ENCODE results near the gene PEDS1.

The PEDS1 gene

GRCh38 chr20:50146732-50147662 is 6.5 kb downstream of the PEDS1 start:
- Histone ChIP-seq H3K4me1 (ENCODE audit: control insufficient read depth, insufficient read depth, low read length) (no peaks in the 10 kb centered on the region; the same call in 1 of the 2 replicates), H3K4me3 (ENCODE audit: low read depth, low read length) (no peak overlapping the region), H3K27ac (ENCODE audit: extremely low read depth, low read depth, low read length) (no peak overlapping the region), H3K36me3 (ENCODE audit: control insufficient read depth in 2 of 2, insufficient read depth in 1 of 2, low read length in 2 of 2) (peaks cover 3 to 75% of the 10 kb centered on the region in 2 experiments; a peak in 2 of 3 replicates), H3K9me3 (ENCODE audit: control insufficient read depth, insufficient read depth, low read depth, low read length) (no peaks in the 10 kb centered on the region)
- POLR2A ChIA-PET = interaction anchor here (1.0 to 1.4 kb wide), 2 partner anchors 30 to 163 kb away, joined by 3 read pairs; no protein-coding TSS in a partner anchor
- TF ChIP-seq ZFHX2 (tag by site-specific recombination; conservative IDR thresholded peaks at IDR 0.05) (peak; percentile 82), EGR2 (tag by site-specific recombination; IDR thresholded peaks at IDR 0.05; ENCODE audit: low read depth) (peak; percentile 82), ZNF596 (tag by site-specific recombination; IDR thresholded peaks at IDR 0.05) (no peak), YY2 (tag by site-specific recombination; IDR thresholded peaks at IDR 0.05) (no peak), ZIC2 (tag by site-specific recombination; IDR thresholded peaks at IDR 0.05) (peak; percentile 40)
- CTCF ChIA-PET = interaction anchor here (0.6 to 1.4 kb wide), 4 partner anchors 11 to 44 kb away, joined by 3 to 4 read pairs (median 3); partner anchors contain the start of gene CEBPB

GRCh38 chr20:50146214-50146613 is 7.3 kb downstream of the PEDS1 start:
- H3K36me3 ChIP-seq (ENCODE audit: control insufficient read depth in 2 of 2, insufficient read depth in 1 of 2, low read length in 2 of 2) = peaks cover 3 to 78% of the 10 kb centered on the region in 2 experiments; a peak in 2 of 3 replicates
- POLR2A ChIA-PET = no interaction called here
- TF ChIP-seq ZNF138 (tag by site-specific recombination; IDR thresholded peaks at IDR 0.05; ENCODE audit: borderline replicate concordance) (no peak), ZNF791 (tag by site-specific recombination; IDR thresholded peaks at IDR 0.05) (no peak), ZNF146 (tag by site-specific recombination; IDR thresholded peaks at IDR 0.05) (no peak), ZNF114 (tag by site-specific recombination; IDR thresholded peaks at IDR 0.05) (no peak), ZBTB49 (tag by site-specific recombination; IDR thresholded peaks at IDR 0.05; ENCODE audit: low read depth) (no peak), SP7 (tag by site-specific recombination; IDR thresholded peaks at IDR 0.05) (no peak), HOXA7 (CRISPR knock-in tag; IDR thresholded peaks at IDR 0.05; ENCODE audit: borderline replicate concordance) (no peak), ZNF707 (tag by site-specific recombination; IDR thresholded peaks at IDR 0.05) (no peak), BCL11A (tag by site-specific recombination; IDR thresholded peaks at IDR 0.05; ENCODE audit: low read depth) (no peak)
- no peaks in the 10 kb centered on the region for H3K9me3 ChIP-seq (ENCODE audit: control insufficient read depth, insufficient read depth, low read depth, low read length)
- CTCF ChIA-PET = no interaction called here
- no peak overlapping the region for H3K27ac ChIP-seq (ENCODE audit: extremely low read depth, low read depth, low read length)
- no peaks in the 10 kb centered on the region; the same call in 1 of the 2 replicates for H3K4me1 ChIP-seq (ENCODE audit: control insufficient read depth, insufficient read depth, low read length)
- H3K4me3 ChIP-seq (ENCODE audit: low read depth, low read length) = no peak overlapping the region

GRCh38 chr20:50145566-50145965 is 8.0 kb downstream of the PEDS1 start:
- Histone ChIP-seq H3K27ac (ENCODE audit: extremely low read depth, low read depth, low read length) (no peak overlapping the region), H3K4me3 (ENCODE audit: low read depth, low read length) (no peak overlapping the region), H3K36me3 (ENCODE audit: control insufficient read depth in 2 of 2, insufficient read depth in 1 of 2, low read length in 2 of 2) (peaks cover 3 to 80% of the 10 kb centered on the region in 2 experiments; a peak in 2 of 3 replicates), H3K4me1 (ENCODE audit: control insufficient read depth, insufficient read depth, low read length) (no peaks in the 10 kb centered on the region), H3K9me3 (ENCODE audit: control insufficient read depth, insufficient read depth, low read depth, low read length) (no peaks in the 10 kb centered on the region)
- CTCF ChIA-PET = no interaction called here
- POLR2A ChIA-PET = interaction anchor here (1.8 kb wide), 1 partner anchor 8 kb away, joined by 9 read pairs; the partner anchor contains the start of gene PEDS1
- TF ChIP-seq ZNF214 (tag by site-specific recombination; IDR thresholded peaks at IDR 0.05; ENCODE audit: borderline replicate concordance) (no peak), PATZ1 (tag by site-specific recombination; IDR thresholded peaks at IDR 0.05) (no peak), ZNF18 (tag by site-specific recombination; IDR thresholded peaks at IDR 0.05) (no peak), ZNF16 (tag by site-specific recombination; IDR thresholded peaks at IDR 0.05; ENCODE audit: low read depth) (no peak), ZNF292 (tag by site-specific recombination; IDR thresholded peaks at IDR 0.05; ENCODE audit: borderline replicate concordance, low read depth) (no peak), ZSCAN18 (tag by site-specific recombination; IDR thresholded peaks at IDR 0.05) (no peak), CTCF (tag by site-specific recombination; IDR thresholded peaks at IDR 0.05) (no peak)
